Dendritic cell treated with granulocyte-macrophage colony-stimulating factor and Interleukin-4, amounts not matched to agents 40 ng/mL and 50 ng/mL, for 4 days (primary cell): ENCODE measurements around the gene PRKN.

Source experiments
- H3K27ac Mint-ChIP-seq: one replicate; pipeline ENCODE4 v1.8.0; 2022; ENCODE audit warnings: mild to moderate bottlenecking, mixed read lengths
- H3K27me3 Mint-ChIP-seq: one replicate; pipeline ENCODE4 v1.8.0; 2022; ENCODE audit warnings: mild to moderate bottlenecking, mixed read lengths
- H3K36me3 Mint-ChIP-seq: one replicate; pipeline ENCODE4 v1.8.0; 2022; ENCODE audit warnings: low read depth, mixed read lengths
- H3K4me1 Mint-ChIP-seq: one replicate; pipeline ENCODE4 v1.8.0; 2022; ENCODE audit warnings: low read depth, mixed read lengths
- H3K4me3 Mint-ChIP-seq: one replicate; pipeline ENCODE4 v1.8.0; 2022; ENCODE audit warnings: mild to moderate bottlenecking, moderate library complexity, mixed read lengths
- H3K9me3 Mint-ChIP-seq: one replicate; pipeline ENCODE4 v1.8.0; 2022; ENCODE audit warnings: mixed read lengths
- intact Hi-C: fragments of 100-400 bp; cut with micrococcal nuclease; formaldehyde crosslinking; loops from one replicate; pipeline ENCODE4 v1.15.0; 2022

Gene PRKN

DNA sequence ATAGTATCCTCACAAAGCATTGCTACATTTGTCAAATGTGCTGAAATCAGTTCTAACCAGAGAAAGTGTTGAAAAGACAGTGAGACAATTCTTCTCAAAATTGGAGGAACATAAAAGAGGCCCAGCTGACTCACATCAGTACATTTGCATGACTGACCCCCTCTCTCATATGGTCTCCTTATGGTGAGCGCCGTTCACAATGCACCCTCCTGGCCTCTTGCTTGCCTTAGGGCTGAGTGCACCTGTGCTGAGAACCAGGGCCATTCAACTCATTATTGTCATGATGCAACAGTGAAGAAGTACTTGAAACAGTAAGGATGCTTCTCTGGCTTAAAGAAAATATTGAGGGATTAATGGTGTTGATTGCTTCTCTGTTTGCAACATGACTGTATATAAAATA, 1078.5 kb downstream of the PRKN start:
- intact Hi-C loops = no loop called here
- no peaks in the 10 kb centered on the region for H3K27me3 Mint-ChIP-seq
- H3K36me3 Mint-ChIP-seq = no peaks in the 10 kb centered on the region
- peaks cover 49% of the 10 kb centered on the region for H3K9me3 Mint-ChIP-seq
- H3K4me3 Mint-ChIP-seq = no peak overlapping the region
- H3K27ac Mint-ChIP-seq = no peak overlapping the region
- no peaks in the 10 kb centered on the region for H3K4me1 Mint-ChIP-seq

- intact Hi-C loops = no loop called here
Measured at GRCh38 chr6:161647234-161647633, 1080.3 kb downstream of the PRKN start.

DNA sequence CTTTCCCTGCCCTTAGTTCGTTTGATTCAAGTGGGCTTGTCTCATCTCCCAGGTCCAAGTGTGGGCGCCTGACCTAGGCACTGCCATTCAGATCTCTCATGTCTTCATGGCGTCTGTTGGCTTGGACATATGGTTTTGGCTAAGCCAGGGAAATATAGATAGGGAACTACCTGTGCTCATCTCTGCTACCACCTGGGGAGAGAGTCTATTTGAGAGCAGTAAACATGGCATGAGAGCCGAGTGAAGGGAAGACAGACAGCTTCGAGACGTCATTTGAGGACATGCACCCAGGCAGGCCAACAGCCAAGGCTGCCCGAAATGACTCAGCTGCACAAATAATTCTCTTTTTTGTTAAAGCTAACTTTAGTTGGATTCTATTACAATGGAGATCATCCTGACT, 1083.0 kb downstream of the PRKN start:
- no peaks in the 10 kb centered on the region for H3K4me1 Mint-ChIP-seq
- H3K27me3 Mint-ChIP-seq = no peaks in the 10 kb centered on the region
- H3K36me3 Mint-ChIP-seq = no peaks in the 10 kb centered on the region
- H3K4me3 Mint-ChIP-seq = no peak overlapping the region
- H3K9me3 Mint-ChIP-seq = peaks cover 33% of the 10 kb centered on the region
- intact Hi-C loops = no loop called here
- no peak overlapping the region for H3K27ac Mint-ChIP-seq

More at GRCh38 chr6:161647234-161647633, 1080.3 kb downstream of the PRKN start:
- Mint-ChIP-seq H3K27ac (no peak overlapping the region), H3K4me3 (no peak overlapping the region), H3K36me3 (no peaks in the 10 kb centered on the region), H3K9me3 (peaks cover 38% of the 10 kb centered on the region), H3K27me3 (no peaks in the 10 kb centered on the region), H3K4me1 (no peaks in the 10 kb centered on the region)

GRCh38 chr6:161641175-161641574, 1086.4 kb downstream of the PRKN start:
- intact Hi-C loops = no loop called here
- Mint-ChIP-seq H3K4me1 (no peaks in the 10 kb centered on the region), H3K36me3 (no peaks in the 10 kb centered on the region), H3K27ac (no peak overlapping the region), H3K9me3 (peaks cover 44% of the 10 kb centered on the region), H3K4me3 (no peak overlapping the region), H3K27me3 (no peaks in the 10 kb centered on the region)

DNA sequence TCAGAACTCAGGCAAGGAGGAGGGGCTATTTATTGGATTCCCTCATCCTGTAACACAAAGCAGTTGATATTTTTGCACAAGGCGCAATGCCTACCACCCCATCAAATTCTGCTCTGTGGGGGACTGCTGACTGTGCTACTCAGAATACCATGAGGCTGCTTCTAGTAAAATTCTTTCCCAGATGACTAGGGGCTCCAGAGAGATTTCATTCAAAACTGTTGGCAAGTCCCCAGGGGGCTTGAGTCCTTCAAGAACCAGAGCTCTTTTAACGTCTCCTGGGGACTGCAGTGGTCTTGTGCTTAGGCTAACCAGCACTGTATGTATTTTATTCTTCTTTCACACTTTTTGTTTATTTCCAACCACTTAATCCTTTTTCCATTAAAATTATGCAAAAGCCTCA, 1087.8 kb downstream of the PRKN start:
- H3K27me3 Mint-ChIP-seq = no peaks in the 10 kb centered on the region
- intact Hi-C loops = no loop called here
- no peaks in the 10 kb centered on the region for H3K36me3 Mint-ChIP-seq
- H3K9me3 Mint-ChIP-seq = peaks cover 35% of the 10 kb centered on the region
- no peak overlapping the region for H3K4me3 Mint-ChIP-seq
- H3K27ac Mint-ChIP-seq = no peak overlapping the region
- H3K4me1 Mint-ChIP-seq = no peaks in the 10 kb centered on the region

GRCh38 chr6:161637658-161638057, 1089.9 kb downstream of the PRKN start:
- intact Hi-C loops = no loop called here

DNA sequence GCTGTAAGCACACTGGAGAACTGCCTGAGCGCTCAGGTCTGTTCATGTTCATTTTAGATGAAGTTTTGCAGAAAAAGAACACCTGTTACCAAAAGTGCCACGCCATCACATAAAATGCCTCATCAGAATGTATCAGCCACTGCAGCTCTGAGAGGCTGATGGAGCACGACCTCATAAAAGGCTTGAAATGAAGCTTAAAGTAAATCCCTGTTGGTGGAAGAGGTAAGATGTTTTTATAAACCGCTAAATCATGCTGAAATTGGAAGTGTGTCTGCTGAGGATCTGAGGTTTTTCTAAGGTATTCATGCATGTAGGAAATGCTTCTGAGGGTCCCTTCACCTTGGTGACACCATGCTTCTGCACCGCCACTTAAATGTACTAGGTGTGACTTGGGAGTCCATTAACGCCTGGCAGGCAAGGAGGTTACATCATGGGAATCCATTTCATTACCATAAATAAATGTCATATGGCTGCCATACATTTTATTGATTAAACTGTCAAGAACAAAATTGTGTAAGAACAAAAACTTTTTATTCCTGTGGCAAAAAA, 1090.6 kb downstream of the PRKN start:
- H3K9me3 Mint-ChIP-seq = peaks cover 41% of the 10 kb centered on the region
- intact Hi-C loops = no loop called here
- H3K4me1 Mint-ChIP-seq = no peaks in the 10 kb centered on the region
- H3K4me3 Mint-ChIP-seq = no peak overlapping the region
- H3K36me3 Mint-ChIP-seq = no peaks in the 10 kb centered on the region
- H3K27ac Mint-ChIP-seq = no peak overlapping the region
- H3K27me3 Mint-ChIP-seq = no peaks in the 10 kb centered on the region

More at GRCh38 chr6:161637658-161638057, 1089.9 kb downstream of the PRKN start:
- peaks cover 40% of the 10 kb centered on the region for H3K9me3 Mint-ChIP-seq
- no peaks in the 10 kb centered on the region for H3K36me3 Mint-ChIP-seq
- H3K27me3 Mint-ChIP-seq = no peaks in the 10 kb centered on the region
- H3K27ac Mint-ChIP-seq = no peak overlapping the region
- H3K4me3 Mint-ChIP-seq = no peak overlapping the region
- H3K4me1 Mint-ChIP-seq = no peaks in the 10 kb centered on the region

DNA sequence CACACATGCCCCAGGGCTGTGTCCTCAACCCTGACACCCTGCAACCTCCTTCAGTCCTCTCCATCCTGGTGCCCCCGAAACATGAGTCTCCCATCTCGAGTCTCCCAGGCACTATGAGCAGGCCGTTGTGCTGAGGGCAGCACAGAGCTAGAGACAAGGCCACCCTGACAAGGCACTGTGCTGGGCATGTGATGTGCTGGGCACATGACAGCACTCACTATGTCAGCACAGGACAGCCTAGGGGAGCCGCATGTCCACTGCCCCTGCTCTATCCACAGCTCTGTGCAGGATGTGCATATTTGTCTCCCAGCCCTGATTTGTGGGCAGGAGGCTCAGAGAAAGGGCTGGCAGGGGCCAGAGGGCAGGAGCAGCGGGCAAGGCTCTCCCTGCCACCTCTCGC, 1091.6 kb downstream of the PRKN start:
- Mint-ChIP-seq H3K27me3 (no peaks in the 10 kb centered on the region), H3K36me3 (no peaks in the 10 kb centered on the region), H3K4me1 (no peaks in the 10 kb centered on the region), H3K9me3 (peaks cover 51% of the 10 kb centered on the region), H3K27ac (no peak overlapping the region), H3K4me3 (no peak overlapping the region)
- intact Hi-C loops = no loop called here

- Mint-ChIP-seq H3K36me3 (no peaks in the 10 kb centered on the region), H3K4me1 (no peaks in the 10 kb centered on the region), H3K4me3 (no peak overlapping the region), H3K27me3 (no peaks in the 10 kb centered on the region), H3K9me3 (peaks cover 54% of the 10 kb centered on the region), H3K27ac (no peak overlapping the region)
- intact Hi-C loops = no loop called here
Measured at GRCh38 chr6:161634916-161635315, 1092.7 kb downstream of the PRKN start.

DNA sequence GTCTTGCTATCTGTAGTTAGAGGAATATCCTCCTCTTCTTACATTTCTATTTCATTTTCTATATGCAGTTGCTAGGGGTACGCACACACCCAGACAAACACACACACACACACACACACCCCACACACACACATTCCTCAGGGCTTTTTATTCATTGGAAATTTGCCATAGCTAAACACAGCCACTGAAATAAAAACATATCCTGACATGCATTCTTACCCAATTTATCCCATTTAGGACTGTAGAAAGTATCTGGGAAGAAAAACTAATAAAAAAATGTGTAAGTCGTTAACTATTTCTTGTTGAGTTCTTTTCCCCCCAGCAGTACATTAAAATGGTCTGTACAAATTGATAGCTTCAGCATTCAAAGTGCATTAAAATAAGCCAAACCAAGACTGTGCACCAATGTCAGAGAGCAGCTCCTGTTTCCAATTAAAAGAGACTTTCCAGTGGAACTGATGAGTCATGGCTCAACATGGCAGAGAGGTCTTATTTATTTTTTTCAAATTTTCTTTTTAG, 1095.8 kb downstream of the PRKN start:
- Mint-ChIP-seq H3K36me3 (no peaks in the 10 kb centered on the region), H3K9me3 (peaks cover 60% of the 10 kb centered on the region), H3K27me3 (no peaks in the 10 kb centered on the region), H3K4me1 (no peaks in the 10 kb centered on the region), H3K4me3 (no peak overlapping the region), H3K27ac (no peak overlapping the region)
- intact Hi-C loops = no loop called here

DNA sequence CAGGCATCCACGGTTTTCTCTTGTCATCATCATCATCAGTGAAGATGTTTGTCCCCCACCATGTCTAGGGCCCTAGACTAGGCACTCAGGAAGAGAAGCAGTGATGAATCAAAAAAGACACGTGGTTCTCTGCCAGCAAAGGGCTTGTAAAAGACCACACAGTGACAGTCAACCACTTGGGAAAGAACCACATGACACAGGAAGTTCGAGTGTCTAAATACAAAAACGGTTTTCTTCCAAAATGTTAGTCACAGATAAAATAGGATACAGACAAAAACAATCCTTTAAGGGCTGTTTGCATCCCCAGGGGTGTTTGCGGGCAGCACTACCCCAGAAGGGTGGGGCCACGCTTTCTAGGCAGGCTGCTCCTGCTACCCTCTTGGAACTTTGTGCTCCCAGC, 1096.9 kb downstream of the PRKN start:
- peaks cover 53% of the 10 kb centered on the region for H3K9me3 Mint-ChIP-seq
- H3K4me1 Mint-ChIP-seq = no peaks in the 10 kb centered on the region
- no peaks in the 10 kb centered on the region for H3K36me3 Mint-ChIP-seq
- H3K4me3 Mint-ChIP-seq = no peak overlapping the region
- no peaks in the 10 kb centered on the region for H3K27me3 Mint-ChIP-seq
- no peak overlapping the region for H3K27ac Mint-ChIP-seq
- intact Hi-C loops = no loop called here

GRCh38 chr6:161626132-161626676, 1101.4 kb downstream of the PRKN start:
- H3K27me3 Mint-ChIP-seq = no peaks in the 10 kb centered on the region
- H3K27ac Mint-ChIP-seq = no peak overlapping the region
- no peak overlapping the region for H3K4me3 Mint-ChIP-seq
- H3K36me3 Mint-ChIP-seq = no peaks in the 10 kb centered on the region
- H3K4me1 Mint-ChIP-seq = no peaks in the 10 kb centered on the region
- peaks cover 32% of the 10 kb centered on the region for H3K9me3 Mint-ChIP-seq
- intact Hi-C loops = no loop called here

DNA sequence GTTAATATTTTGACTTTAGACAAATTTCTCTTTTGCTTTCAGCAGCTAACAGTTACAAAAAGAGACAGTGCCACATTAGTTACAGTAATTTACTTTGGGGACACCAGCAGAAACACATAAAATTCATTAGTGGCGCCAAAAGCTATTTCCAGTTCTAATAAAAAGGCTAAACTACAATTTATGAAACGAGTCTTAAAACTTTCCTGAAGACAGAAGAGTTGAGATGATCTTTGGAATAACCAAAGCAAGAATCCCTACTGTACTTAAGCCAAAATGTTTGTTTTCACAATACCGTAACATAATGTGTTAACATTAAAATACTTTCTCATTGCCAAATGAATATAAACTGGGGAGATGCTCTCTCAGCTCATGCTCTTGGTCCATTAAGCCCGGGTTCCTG, 1103.5 kb downstream of the PRKN start:
- Mint-ChIP-seq H3K4me1 (no peaks in the 10 kb centered on the region), H3K4me3 (no peak overlapping the region), H3K36me3 (no peaks in the 10 kb centered on the region), H3K27me3 (no peaks in the 10 kb centered on the region), H3K27ac (no peak overlapping the region), H3K9me3 (peaks cover 26% of the 10 kb centered on the region)
- intact Hi-C loops = no loop called here

- H3K27ac Mint-ChIP-seq = no peak overlapping the region
- H3K36me3 Mint-ChIP-seq = no peaks in the 10 kb centered on the region
- H3K4me3 Mint-ChIP-seq = no peak overlapping the region
- H3K9me3 Mint-ChIP-seq = peaks cover 18% of the 10 kb centered on the region
- no peaks in the 10 kb centered on the region for H3K4me1 Mint-ChIP-seq
- H3K27me3 Mint-ChIP-seq = no peaks in the 10 kb centered on the region
- intact Hi-C loops = no loop called here
Measured at GRCh38 chr6:161622779-161623178, 1104.8 kb downstream of the PRKN start.

- H3K4me3 Mint-ChIP-seq = no peak overlapping the region
- H3K27ac Mint-ChIP-seq = no peak overlapping the region
- H3K4me1 Mint-ChIP-seq = no peaks in the 10 kb centered on the region
- intact Hi-C loops = no loop called here
- H3K9me3 Mint-ChIP-seq = peaks cover 20% of the 10 kb centered on the region
- H3K27me3 Mint-ChIP-seq = no peaks in the 10 kb centered on the region
- no peaks in the 10 kb centered on the region for H3K36me3 Mint-ChIP-seq
Measured at GRCh38 chr6:161618831-161619454, 1108.6 kb downstream of the PRKN start.
